Measurements from ENCODE around the gene PNN. TPM values are rescaled to one million over a fixed set of nuclear protein-coding genes. Genes with fewer than 3 reads are reported as not detected.
A peak's percentile ranks its signal among the peaks of the same experiment; 100 is the strongest.

PNN gene
- total RNA-seq, 2 donors from 2014 or later = 33.0 to 61.0 TPM

DNA sequence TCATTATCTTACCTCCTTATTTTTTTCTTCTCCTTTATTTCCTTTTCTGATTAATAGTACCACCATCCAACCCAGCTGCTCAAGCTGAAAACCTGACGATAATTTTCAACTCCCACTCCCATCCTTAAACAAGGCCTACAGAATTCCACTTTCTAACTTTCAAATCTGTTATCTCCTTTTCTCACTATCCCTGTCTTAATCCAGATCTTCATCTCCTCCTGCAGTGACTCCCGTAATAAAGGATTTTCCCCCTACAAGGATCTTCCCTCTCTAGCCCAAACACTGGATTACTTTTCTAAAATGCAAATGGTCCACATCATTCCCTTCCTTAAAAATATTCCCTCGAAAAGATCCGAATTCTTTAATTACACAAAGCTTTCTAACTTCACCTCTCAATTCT is 6.5 kb upstream of the PNN start:
- no peaks in the 10 kb centered on the region for H3K36me3 ChIP-seq
- H3K9me3 ChIP-seq = no peaks in the 10 kb centered on the region
- TF ChIP-seq, protein P1, sequence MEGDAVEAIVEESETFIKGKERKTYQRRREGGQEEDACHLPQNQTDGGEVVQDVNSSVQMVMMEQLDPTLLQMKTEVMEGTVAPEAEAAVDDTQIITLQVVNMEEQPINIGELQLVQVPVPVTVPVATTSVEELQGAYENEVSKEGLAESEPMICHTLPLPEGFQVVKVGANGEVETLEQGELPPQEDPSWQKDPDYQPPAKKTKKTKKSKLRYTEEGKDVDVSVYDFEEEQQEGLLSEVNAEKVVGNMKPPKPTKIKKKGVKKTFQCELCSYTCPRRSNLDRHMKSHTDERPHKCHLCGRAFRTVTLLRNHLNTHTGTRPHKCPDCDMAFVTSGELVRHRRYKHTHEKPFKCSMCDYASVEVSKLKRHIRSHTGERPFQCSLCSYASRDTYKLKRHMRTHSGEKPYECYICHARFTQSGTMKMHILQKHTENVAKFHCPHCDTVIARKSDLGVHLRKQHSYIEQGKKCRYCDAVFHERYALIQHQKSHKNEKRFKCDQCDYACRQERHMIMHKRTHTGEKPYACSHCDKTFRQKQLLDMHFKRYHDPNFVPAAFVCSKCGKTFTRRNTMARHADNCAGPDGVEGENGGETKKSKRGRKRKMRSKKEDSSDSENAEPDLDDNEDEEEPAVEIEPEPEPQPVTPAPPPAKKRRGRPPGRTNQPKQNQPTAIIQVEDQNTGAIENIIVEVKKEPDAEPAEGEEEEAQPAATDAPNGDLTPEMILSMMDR (IDR thresholded peaks at IDR 0.05) = no peak
- ATAC-seq (ENCODE audit: insufficient number of reproducible peaks, low FRiP score, low read depth) (no peak), DNase-seq (ENCODE audit: low spot score) (no peak)
- no peaks in the 10 kb centered on the region for H3K27me3 ChIP-seq (replicated peaks; ENCODE audit: insufficient read depth)
- no peak overlapping the region for H3K27ac ChIP-seq
- peak overlapping the region; percentile 90 for H3K4me3 ChIP-seq
- H3K4me1 ChIP-seq (ENCODE audit: control insufficient read depth in 1 of 2, low read depth in 2 of 2) = peaks cover 16 to 39% of the 10 kb centered on the region in 2 donors

DNA sequence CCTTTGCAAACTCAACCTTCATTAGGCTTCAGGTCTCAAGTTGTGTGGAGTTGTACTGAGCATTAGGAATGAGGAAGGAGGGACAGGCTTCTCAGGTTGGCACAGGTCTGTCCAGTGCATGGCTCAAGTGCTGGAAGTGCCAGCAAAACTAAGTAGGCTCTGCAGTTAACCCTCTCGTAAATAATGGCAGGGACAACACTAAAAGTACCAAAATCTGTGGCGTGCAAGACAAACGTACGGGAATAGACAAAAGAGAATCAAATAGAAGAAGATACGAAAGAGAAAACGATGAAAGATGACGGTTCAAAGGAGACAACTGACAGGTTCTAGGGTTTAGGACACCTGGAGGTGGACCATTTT is 5.5 kb upstream of the PNN start:
- Histone ChIP-seq H3K9me3 (no peaks in the 10 kb centered on the region), H3K4me1 (ENCODE audit: control insufficient read depth in 1 of 2, low read depth in 2 of 2) (peaks cover 16 to 43% of the 10 kb centered on the region in 2 donors), H3K36me3 (no peaks in the 10 kb centered on the region), H3K27ac (peak overlapping the region; percentile 95), H3K27me3 (replicated peaks; ENCODE audit: insufficient read depth) (no peaks in the 10 kb centered on the region), H3K4me3 (peak overlapping the region; percentile 90)
- DNase-seq (ENCODE audit: low spot score) = no peak
- TF ChIP-seq, protein P1 (IDR thresholded peaks at IDR 0.05) = no peak
- no peak for ATAC-seq (ENCODE audit: insufficient number of reproducible peaks, low FRiP score, low read depth)

DNA sequence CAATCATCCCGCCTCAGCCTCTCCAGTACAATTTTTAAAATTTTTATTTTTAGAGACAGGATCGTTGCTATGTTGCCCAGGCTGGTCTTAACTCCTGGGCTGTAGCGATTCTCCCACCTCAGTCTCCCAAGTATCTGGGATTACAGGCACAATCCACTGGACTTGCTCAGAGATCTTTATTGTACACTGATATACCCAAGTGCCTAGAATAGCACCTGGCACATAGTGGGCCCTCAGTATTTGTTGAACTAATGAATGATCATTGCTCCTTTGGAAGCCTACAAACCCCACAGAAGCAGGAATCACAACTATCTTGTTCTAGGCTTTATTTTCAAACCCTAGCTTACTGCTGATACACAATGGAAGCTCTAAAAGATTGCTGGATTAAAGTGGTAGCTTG is 1.9 kb upstream of the PNN start:
- Histone ChIP-seq H3K27me3 (replicated peaks; ENCODE audit: insufficient read depth) (no peaks in the 10 kb centered on the region), H3K36me3 (peaks cover 15% of the 10 kb centered on the region), H3K27ac (no peak overlapping the region), H3K4me1 (ENCODE audit: control insufficient read depth in 1 of 2, low read depth in 2 of 2) (peaks cover 23 to 44% of the 10 kb centered on the region in 2 donors), H3K4me3 (no peak overlapping the region), H3K9me3 (no peaks in the 10 kb centered on the region)
- no peak for ATAC-seq (ENCODE audit: insufficient number of reproducible peaks, low FRiP score, low read depth)
- TF ChIP-seq, protein P1 (IDR thresholded peaks at IDR 0.05) = no peak
- DNase-seq (ENCODE audit: low spot score) = no peak

DNA sequence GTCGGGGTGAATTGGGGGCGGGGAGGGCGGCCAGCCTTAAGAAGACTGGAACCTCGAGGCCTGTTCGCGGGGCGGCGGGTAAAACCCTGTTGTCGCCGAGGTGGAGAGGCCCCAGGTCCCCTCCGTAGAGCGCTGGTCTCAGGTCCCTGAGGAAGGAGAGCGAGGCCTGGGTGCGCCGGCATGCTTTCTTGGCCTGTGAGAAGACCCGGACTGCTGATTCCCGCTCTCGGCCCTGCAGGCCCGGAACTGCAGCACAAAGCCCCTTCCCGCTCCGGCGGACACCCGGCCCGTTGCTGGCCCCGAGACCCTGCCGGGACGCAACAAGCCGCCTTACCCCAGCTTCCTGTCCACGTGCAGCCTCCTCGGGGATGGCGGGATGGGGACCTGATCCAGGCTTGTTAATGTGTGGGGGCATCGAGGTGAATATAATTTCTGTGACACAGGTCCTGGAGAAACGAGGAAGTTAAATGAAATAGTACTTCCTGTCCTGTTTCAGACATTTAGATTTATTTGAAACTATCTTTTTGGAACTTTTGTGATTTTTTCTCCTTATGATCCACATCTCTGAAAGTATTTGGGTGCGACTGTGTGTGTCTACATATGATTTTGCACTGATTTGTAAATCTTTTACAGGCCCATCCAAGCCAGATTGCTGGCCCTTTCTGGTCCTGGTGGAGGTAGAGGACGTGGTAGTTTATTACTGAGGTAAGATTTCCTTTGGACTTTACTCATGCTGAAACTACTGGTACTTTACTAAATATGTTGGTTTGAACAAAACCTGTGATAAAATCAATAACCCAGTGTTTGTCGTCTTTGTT is 600 bp downstream of the PNN start:
- no peaks in the 10 kb centered on the region for H3K9me3 ChIP-seq
- H3K4me1 ChIP-seq (ENCODE audit: control insufficient read depth in 1 of 2, low read depth in 2 of 2) = peaks cover 19 to 32% of the 10 kb centered on the region in 2 donors
- H3K4me3 ChIP-seq = peak overlapping the region; percentile 99
- DNase-seq (ENCODE audit: low spot score) (no peak), ATAC-seq (ENCODE audit: insufficient number of reproducible peaks, low FRiP score, low read depth) (no peak)
- H3K36me3 ChIP-seq = peaks cover 33% of the 10 kb centered on the region
- H3K27ac ChIP-seq = peak overlapping the region; percentile 91 to 92
- no peaks in the 10 kb centered on the region for H3K27me3 ChIP-seq (replicated peaks; ENCODE audit: insufficient read depth)
- TF ChIP-seq, protein P1 (IDR thresholded peaks at IDR 0.05) = no peak

DNA sequence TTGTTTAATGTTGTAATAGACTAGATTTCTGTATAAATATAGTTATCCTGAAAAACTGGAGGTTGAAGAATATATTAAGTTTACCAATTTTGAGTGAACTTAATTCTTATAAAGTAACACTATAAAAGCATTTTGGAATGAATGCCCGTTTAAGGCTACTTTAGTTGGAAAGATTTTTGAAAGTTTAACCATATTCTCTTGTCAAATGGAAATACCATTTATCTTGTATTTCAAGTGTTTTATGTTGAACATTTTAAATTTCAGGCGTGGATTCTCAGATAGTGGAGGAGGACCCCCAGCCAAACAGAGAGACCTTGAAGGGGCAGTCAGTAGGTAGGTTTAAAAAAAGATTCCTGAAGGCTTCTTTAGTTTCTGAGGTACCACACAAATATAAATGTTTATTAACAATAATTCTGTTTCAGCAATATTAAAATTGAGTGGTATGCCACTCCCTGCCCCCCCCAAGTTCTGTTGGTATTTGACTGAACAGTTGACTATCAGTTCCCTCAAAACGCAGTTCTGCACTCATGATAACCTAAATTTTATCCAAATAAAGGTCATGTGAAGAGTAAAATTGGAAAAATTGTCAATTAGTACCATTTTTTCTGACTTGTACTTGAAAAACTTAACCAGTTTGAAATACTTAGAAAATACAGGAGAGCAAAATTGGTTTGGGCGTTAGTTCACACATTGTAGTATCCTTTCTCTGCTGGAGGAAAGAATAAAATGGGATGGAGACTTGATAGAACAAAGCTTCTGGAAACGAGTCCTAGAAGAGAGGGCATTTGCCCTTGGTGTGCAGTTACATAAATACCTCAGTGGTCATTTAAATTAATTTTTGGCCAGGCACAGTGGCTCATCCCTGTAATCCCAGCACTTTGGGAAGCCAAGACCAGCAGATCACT is 1.5 kb downstream of the PNN start:
- Histone ChIP-seq H3K9me3 (no peaks in the 10 kb centered on the region), H3K4me3 (peak overlapping the region; percentile 99), H3K4me1 (ENCODE audit: control insufficient read depth in 1 of 2, low read depth in 2 of 2) (peaks cover 15 to 30% of the 10 kb centered on the region in 2 donors), H3K36me3 (peaks cover 41% of the 10 kb centered on the region), H3K27ac (peak overlapping the region in 1 of 2 donors; percentile 92), H3K27me3 (replicated peaks; ENCODE audit: insufficient read depth) (no peaks in the 10 kb centered on the region)
- DNase-seq (ENCODE audit: low spot score) = no peak
- TF ChIP-seq, protein P1 (IDR thresholded peaks at IDR 0.05) = no peak
- ATAC-seq (ENCODE audit: insufficient number of reproducible peaks, low FRiP score, low read depth) = no peak
